B cell (primary cell): ENCODE results near the gene LMAN2.

Experiments used
- EZH2 ChIP-seq: IDR thresholded peaks from 2 replicates; pipeline ENCODE4 v1.6.1; 2012; ENCODE audit warnings: borderline replicate concordance, low read depth, mild to moderate bottlenecking, moderate library complexity, low read length; ENCODE audit not compliant: insufficient read depth, poor library complexity, severe bottlenecking
- TF ChIP-seq, protein P1 (sequence below): fragments of 200-600 bp; IDR thresholded peaks from one replicate; pipeline ENCODE4 v1.8.0; 2022; ENCODE audit warnings: antibody characterized with exemption, mild to moderate bottlenecking

DNA sequence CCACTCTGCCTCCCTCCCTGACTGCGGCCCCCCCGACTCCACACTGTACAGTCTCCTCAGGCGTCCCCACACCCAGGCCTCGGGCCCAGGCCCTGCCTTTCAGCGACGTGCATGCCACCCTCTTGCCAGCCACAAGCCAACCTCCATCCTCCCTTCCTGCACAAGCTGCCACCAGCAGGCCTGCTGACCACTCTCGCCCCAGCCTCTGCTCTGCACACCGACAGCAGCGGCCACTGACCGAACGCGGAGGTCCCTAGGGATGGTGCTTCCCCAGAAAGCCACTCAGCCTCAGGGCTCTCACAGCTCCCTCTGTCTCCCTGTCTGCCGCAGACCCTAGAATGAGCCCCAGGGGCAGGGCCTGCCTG, 18.6 kb downstream of the LMAN2 start:
- TF ChIP-seq, protein P1, sequence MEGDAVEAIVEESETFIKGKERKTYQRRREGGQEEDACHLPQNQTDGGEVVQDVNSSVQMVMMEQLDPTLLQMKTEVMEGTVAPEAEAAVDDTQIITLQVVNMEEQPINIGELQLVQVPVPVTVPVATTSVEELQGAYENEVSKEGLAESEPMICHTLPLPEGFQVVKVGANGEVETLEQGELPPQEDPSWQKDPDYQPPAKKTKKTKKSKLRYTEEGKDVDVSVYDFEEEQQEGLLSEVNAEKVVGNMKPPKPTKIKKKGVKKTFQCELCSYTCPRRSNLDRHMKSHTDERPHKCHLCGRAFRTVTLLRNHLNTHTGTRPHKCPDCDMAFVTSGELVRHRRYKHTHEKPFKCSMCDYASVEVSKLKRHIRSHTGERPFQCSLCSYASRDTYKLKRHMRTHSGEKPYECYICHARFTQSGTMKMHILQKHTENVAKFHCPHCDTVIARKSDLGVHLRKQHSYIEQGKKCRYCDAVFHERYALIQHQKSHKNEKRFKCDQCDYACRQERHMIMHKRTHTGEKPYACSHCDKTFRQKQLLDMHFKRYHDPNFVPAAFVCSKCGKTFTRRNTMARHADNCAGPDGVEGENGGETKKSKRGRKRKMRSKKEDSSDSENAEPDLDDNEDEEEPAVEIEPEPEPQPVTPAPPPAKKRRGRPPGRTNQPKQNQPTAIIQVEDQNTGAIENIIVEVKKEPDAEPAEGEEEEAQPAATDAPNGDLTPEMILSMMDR = no peak
- TF ChIP-seq EZH2 = no peak
